ENCODE data around the gene CEP78.

- TF ChIP-seq CTCF (IDR thresholded peaks at IDR 0.05) (no peak), POLR2AphosphoS5 (IDR thresholded peaks at IDR 0.05) (peak in 1 of 2 donors; percentile 11), POLR2A (IDR thresholded peaks at IDR 0.05; ENCODE audit: low read depth) (no peak), EP300 (IDR thresholded peaks at IDR 0.05) (no peak)
Observed at GRCh38 chr9:78296201-78296892, 60.5 kb downstream of the CEP78 start.

All from esophagus muscularis mucosa (tissue), 4 donors.